ENCODE data around the gene CPEB1. TPM values are rescaled to one million over a fixed set of nuclear protein-coding genes. Genes with fewer than 3 reads are reported as not detected.

Gene CPEB1
- total and polyA plus RNA-seq, 2 of the 13 experiments (the other 11 are each of a cell fraction or from before 2014, with no cell fraction given): 0.03 to 0.07 TPM

GRCh38 chr15:82568986-82569385 lies 78.2 kb downstream of the CPEB1 start:
- POLR2A ChIA-PET: no interaction called here
- DNase-seq (ENCODE audit: low spot score): no peak

More at GRCh38 chr15:82568986-82569385, 78.2 kb downstream of the CPEB1 start:
- H3K4me2 ChIP-seq (ENCODE audit: low read depth, low read length): no peak overlapping the region
- H3K27me3 ChIP-seq (ENCODE audit: control insufficient read depth in 1 of 2, insufficient read depth in 2 of 2, low read length in 2 of 2): peaks cover 1 to 31% of the 10 kb centered on the region in 2 experiments; a peak in 3 of 5 replicates
- H4K20me1 ChIP-seq (ENCODE audit: insufficient read depth, low read length): no peaks in the 10 kb centered on the region
- CTCF ChIA-PET (ENCODE audit: low intra/inter-chr PET ratio, low total read pairs): no interaction called here
- H3K27ac ChIP-seq (ENCODE audit: extremely low read length, insufficient read depth, low read length): no peak overlapping the region
- H3K9me3 ChIP-seq (ENCODE audit: low read length): no peaks in the 10 kb centered on the region
- intact Hi-C loops (cut with micrococcal nuclease; ENCODE audit: unreplicated experiment): no loop called here
- no peak overlapping the region for H3K4me3 ChIP-seq (replicated peaks in 1 of 3; ENCODE audit: insufficient read depth in 1 of 3, low read depth in 2 of 3, low read length in 3 of 3)
- in situ Hi-C loops (cut with HindIII; ENCODE audit: extremely low pct_ligation_motif_present, low pct_unique_long_range_greater_than_20kb): no loop called here
- 25% methylated on average over 2 of the region's 5 CpGs for WGBS (ENCODE audit: low lambda C conversion rate)
- H3K79me2 ChIP-seq (ENCODE audit: insufficient read depth, low read length): no peaks in the 10 kb centered on the region
- no peak overlapping the region for H2AFZ ChIP-seq (ENCODE audit: low read length)
- no peak for TF ChIP-seq ZNF574 (CRISPR knock-in tag; IDR thresholded peaks at IDR 0.05)
- TF ChIP-seq RARA (CRISPR knock-in tag; IDR thresholded peaks at IDR 0.05): no peak
- no peak for TF ChIP-seq KMT2A (CRISPR knock-in tag; IDR thresholded peaks at IDR 0.05)
- TF ChIP-seq, protein P1, sequence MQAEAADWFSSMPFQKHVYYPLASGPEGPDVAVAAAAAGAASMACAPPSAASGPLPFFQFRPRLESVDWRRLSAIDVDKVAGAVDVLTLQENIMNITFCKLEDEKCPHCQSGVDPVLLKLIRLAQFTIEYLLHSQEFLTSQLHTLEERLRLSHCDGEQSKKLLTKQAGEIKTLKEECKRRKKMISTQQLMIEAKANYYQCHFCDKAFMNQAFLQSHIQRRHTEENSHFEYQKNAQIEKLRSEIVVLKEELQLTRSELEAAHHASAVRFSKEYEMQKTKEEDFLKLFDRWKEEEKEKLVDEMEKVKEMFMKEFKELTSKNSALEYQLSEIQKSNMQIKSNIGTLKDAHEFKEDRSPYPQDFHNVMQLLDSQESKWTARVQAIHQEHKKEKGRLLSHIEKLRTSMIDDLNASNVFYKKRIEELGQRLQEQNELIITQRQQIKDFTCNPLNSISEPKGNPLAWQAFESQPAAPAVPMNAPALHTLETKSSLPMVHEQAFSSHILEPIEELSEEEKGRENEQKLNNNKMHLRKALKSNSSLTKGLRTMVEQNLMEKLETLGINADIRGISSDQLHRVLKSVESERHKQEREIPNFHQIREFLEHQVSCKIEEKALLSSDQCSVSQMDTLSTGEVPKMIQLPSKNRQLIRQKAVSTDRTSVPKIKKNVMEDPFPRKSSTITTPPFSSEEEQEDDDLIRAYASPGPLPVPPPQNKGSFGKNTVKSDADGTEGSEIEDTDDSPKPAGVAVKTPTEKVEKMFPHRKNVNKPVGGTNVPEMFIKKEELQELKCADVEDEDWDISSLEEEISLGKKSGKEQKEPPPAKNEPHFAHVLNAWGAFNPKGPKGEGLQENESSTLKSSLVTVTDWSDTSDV (CRISPR knock-in tag; IDR thresholded peaks at IDR 0.05): no peak
- TF ChIP-seq, protein P2, sequence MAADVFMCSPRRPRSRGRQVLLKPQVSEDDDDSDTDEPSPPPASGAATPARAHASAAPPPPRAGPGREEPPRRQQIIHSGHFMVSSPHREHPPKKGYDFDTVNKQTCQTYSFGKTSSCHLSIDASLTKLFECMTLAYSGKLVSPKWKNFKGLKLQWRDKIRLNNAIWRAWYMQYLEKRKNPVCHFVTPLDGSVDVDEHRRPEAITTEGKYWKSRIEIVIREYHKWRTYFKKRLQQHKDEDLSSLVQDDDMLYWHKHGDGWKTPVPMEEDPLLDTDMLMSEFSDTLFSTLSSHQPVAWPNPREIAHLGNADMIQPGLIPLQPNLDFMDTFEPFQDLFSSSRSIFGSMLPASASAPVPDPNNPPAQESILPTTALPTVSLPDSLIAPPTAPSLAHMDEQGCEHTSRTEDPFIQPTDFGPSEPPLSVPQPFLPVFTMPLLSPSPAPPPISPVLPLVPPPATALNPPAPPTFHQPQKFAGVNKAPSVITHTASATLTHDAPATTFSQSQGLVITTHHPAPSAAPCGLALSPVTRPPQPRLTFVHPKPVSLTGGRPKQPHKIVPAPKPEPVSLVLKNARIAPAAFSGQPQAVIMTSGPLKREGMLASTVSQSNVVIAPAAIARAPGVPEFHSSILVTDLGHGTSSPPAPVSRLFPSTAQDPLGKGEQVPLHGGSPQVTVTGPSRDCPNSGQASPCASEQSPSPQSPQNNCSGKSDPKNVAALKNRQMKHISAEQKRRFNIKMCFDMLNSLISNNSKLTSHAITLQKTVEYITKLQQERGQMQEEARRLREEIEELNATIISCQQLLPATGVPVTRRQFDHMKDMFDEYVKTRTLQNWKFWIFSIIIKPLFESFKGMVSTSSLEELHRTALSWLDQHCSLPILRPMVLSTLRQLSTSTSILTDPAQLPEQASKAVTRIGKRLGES (CRISPR knock-in tag; IDR thresholded peaks at IDR 0.05; ENCODE audit: borderline replicate concordance): no peak
- ATAC-seq (no peak), FAIRE-seq (no peak)
- H3K9ac ChIP-seq (ENCODE audit: insufficient read depth, low read depth, low read length): no peak overlapping the region
- peaks cover 21% of the 10 kb centered on the region for H3K4me1 ChIP-seq (ENCODE audit: insufficient read depth, low read length)
- BruUV-seq (replicated peaks): no TSS peak
- H3K36me3 ChIP-seq (replicated peaks in 1 of 2; ENCODE audit: control insufficient read depth in 1 of 2, insufficient read depth in 2 of 2, low read length in 2 of 2): no peaks in the 10 kb centered on the region

Data from HepG2 (cell line).